ENCODE measurements around the gene ATP2B2. TPM values are rescaled to one million over a fixed set of nuclear protein-coding genes. Genes with fewer than 3 reads are reported as not detected.

ATP2B2 gene
- polyA plus RNA-seq, 1 experiment, result not detected

- TF ChIP-seq CTCF (IDR thresholded peaks at IDR 0.05; ENCODE audit: insufficient read depth, low read depth, low read length), result no peak
- Histone ChIP-seq H3K27me3 (ENCODE audit: control insufficient read depth, insufficient read depth, low read length) (peaks cover 4% of the 10 kb centered on the region; the same call in 1 of the 2 replicates), H3K36me3 (ENCODE audit: control insufficient read depth, insufficient read depth, low read length) (no peaks in the 10 kb centered on the region), H3K4me3 (ENCODE audit: low read depth, low read length) (no peak overlapping the region)
- POLR2A ChIA-PET, result no interaction called here
- no peak for DNase-seq (ENCODE audit: low read depth)
- CTCF ChIA-PET, result no interaction called here
Observed at GRCh38 chr3:10511809-10512494, 6.6 kb upstream of the ATP2B2 start.

GRCh38 chr3:10510743-10511432 is 5.5 kb upstream of the ATP2B2 start:
- no peak for TF ChIP-seq CTCF (IDR thresholded peaks at IDR 0.05; ENCODE audit: insufficient read depth, low read depth, low read length)
- H3K27me3 ChIP-seq (ENCODE audit: control insufficient read depth, insufficient read depth, low read length), result peaks cover 8% of the 10 kb centered on the region
- no peak for DNase-seq (ENCODE audit: low read depth)
- ChIA-PET POLR2A (interaction anchor here (0.6 kb wide), 1 partner anchor 59 kb away, joined by 4 read pairs; no protein-coding TSS in a partner anchor), CTCF (interaction anchor here (1.0 kb wide), 1 partner anchor 16 kb away, joined by 4 read pairs; no protein-coding TSS in a partner anchor)
- H3K36me3 ChIP-seq (ENCODE audit: control insufficient read depth, insufficient read depth, low read length), result no peaks in the 10 kb centered on the region
- no peak overlapping the region for H3K4me3 ChIP-seq (ENCODE audit: low read depth, low read length)

- TF ChIP-seq CTCF (IDR thresholded peaks at IDR 0.05; ENCODE audit: insufficient read depth, low read depth, low read length), result no peak
- ChIA-PET POLR2A (no interaction called here), CTCF (interaction anchor here (1.0 kb wide), 1 partner anchor 16 kb away, joined by 4 read pairs; no protein-coding TSS in a partner anchor)
Observed at GRCh38 chr3:10510086-10510742, 4.8 kb upstream of the ATP2B2 start.

GRCh38 chr3:10509325-10509724 is 3.9 kb upstream of the ATP2B2 start:
- TF ChIP-seq CTCF (IDR thresholded peaks at IDR 0.05; ENCODE audit: insufficient read depth, low read depth, low read length), result no peak
- ChIA-PET POLR2A (no interaction called here), CTCF (no interaction called here)
- no peak for DNase-seq (ENCODE audit: low read depth)
- no peaks in the 10 kb centered on the region for H3K36me3 ChIP-seq (ENCODE audit: control insufficient read depth, insufficient read depth, low read length)
- H3K4me3 ChIP-seq (ENCODE audit: low read depth, low read length), result no peak overlapping the region
- peaks cover 17% of the 10 kb centered on the region for H3K27me3 ChIP-seq (ENCODE audit: control insufficient read depth, insufficient read depth, low read length)

More at GRCh38 chr3:10510086-10510742, 4.8 kb upstream of the ATP2B2 start:
- Histone ChIP-seq H3K4me3 (ENCODE audit: low read depth, low read length) (no peak overlapping the region), H3K36me3 (ENCODE audit: control insufficient read depth, insufficient read depth, low read length) (no peaks in the 10 kb centered on the region), H3K27me3 (ENCODE audit: control insufficient read depth, insufficient read depth, low read length) (peaks cover 11% of the 10 kb centered on the region)
- DNase-seq (ENCODE audit: low read depth), result no peak

GRCh38 chr3:10508619-10509260 is 3.4 kb upstream of the ATP2B2 start:
- CTCF ChIA-PET, result no interaction called here
- no peak overlapping the region for H3K4me3 ChIP-seq (ENCODE audit: low read depth, low read length)
- no peak for TF ChIP-seq CTCF (IDR thresholded peaks at IDR 0.05; ENCODE audit: insufficient read depth, low read depth, low read length)
- POLR2A ChIA-PET, result no interaction called here
- H3K36me3 ChIP-seq (ENCODE audit: control insufficient read depth, insufficient read depth, low read length), result no peaks in the 10 kb centered on the region
- peaks cover 18% of the 10 kb centered on the region for H3K27me3 ChIP-seq (ENCODE audit: control insufficient read depth, insufficient read depth, low read length)
- no peak for DNase-seq (ENCODE audit: low read depth)

Data from BJ (cell line).